Type B pancreatic cell (in vitro differentiated cells): Measurements from ENCODE around the gene LARGE1. TPM values are rescaled to one million over a fixed set of nuclear protein-coding genes. Genes with fewer than 3 reads are reported as not detected.

ENCODE experiments used
- DNase-seq: peaks from one replicate; pipeline ENCODE4 v3.0.0; 2021; ENCODE audit warnings: mixed read lengths; ENCODE audit not compliant: unreplicated experiment; ENCODE audit errors: extremely low spot score
- H3K27ac Mint-ChIP-seq: 2 replicates; pipeline ENCODE4 v1.8.0; 2021; ENCODE audit warnings: mild to moderate bottlenecking, mixed read lengths
- H3K27me3 Mint-ChIP-seq: 2 replicates; pipeline ENCODE4 v1.8.0; 2021; ENCODE audit warnings: mixed read lengths
- H3K36me3 Mint-ChIP-seq: 2 replicates; pipeline ENCODE4 v1.8.0; 2021; ENCODE audit warnings: mixed read lengths
- H3K4me1 Mint-ChIP-seq: one replicate; pipeline ENCODE4 v1.8.0; 2021; ENCODE audit warnings: mixed read lengths; ENCODE audit not compliant: unreplicated experiment
- H3K4me3 Mint-ChIP-seq: 2 replicates; pipeline ENCODE4 v1.8.0; 2021; ENCODE audit warnings: mild to moderate bottlenecking, mixed read lengths
- H3K9me3 Mint-ChIP-seq: 2 replicates; pipeline ENCODE4 v1.8.0; 2021; ENCODE audit warnings: mixed read lengths
- CTCF ChIP-seq: fragments of 200-600 bp; sonication (generic); conservative IDR thresholded peaks from 2 replicates; pipeline ENCODE4 v1.5.0; 2021; ENCODE audit warnings: antibody characterized with exemption, mild to moderate bottlenecking
- total RNA-seq: library from RNA; stranded (reverse); gene quantifications from 2 replicates; pipeline ENCODE4 v1.2.1, GENCODE V29; 2021; ENCODE audit warnings: low replicate concordance

Gene LARGE1
- total RNA-seq, 1 donor from 2014 or later: 96.6 TPM

DNA sequence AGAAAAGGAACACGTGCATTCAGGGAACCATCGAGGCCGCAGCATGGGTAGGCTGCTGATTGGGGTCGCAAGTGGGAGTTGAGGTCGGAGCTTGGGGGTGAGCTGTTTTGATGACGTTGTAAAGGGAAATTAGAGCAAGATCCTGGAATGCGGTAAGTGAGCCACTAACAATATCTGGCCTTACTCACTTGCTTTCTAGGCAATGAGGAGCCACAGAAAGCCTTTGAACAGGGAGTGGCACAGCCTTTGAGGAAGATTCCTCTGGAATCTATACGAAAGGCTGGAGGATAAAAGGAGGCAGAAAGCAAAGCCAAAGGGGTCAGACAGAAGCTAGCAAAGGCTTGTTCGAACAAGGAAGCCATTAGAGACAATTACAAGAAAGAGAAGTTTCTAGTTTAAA, 197.5 kb downstream of the LARGE1 start:
- Mint-ChIP-seq H3K4me1 (peaks cover 16% of the 10 kb centered on the region), H3K9me3 (no peaks in the 10 kb centered on the region), H3K36me3 (peaks cover 27% of the 10 kb centered on the region), H3K4me3 (no peak overlapping the region), H3K27ac (no peak overlapping the region), H3K27me3 (no peaks in the 10 kb centered on the region)
- TF ChIP-seq CTCF: no peak
- DNase-seq: no peak

DNA sequence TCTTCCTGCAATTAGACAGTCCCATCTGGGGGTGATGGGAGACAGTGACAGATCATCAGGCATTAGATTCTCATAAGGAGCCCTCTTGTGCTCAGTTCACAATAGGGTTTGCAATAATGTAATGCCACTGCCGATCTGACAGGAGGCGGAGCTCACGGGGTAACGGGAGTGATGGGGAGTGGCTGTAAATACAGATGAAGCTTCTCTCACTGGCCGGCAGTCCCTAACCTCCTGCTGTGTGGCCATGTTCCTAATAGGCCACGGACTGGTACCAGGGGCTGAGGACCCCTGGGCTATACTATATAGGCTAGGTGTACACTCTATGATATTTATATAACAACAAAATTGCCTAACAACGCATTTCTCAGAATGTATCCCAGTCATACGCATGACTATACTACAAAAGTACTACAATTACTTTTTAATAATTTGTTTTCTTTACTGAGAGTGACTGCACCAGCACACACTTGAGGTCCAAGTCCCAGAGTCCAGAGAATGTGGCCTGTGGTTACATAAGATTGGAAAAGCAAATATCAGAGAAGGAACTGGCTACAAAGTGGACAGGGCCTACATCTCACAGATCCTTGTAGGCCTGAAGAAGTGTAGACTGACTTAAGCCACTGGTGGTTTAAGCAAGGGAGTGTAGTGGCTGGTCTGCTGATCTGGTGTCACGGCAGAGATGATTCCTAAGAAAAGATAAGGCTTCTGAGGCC, 200.0 kb downstream of the LARGE1 start:
- TF ChIP-seq CTCF: no peak
- Mint-ChIP-seq H3K4me3 (no peak overlapping the region), H3K27me3 (no peaks in the 10 kb centered on the region), H3K9me3 (no peaks in the 10 kb centered on the region), H3K36me3 (peaks cover 31% of the 10 kb centered on the region), H3K27ac (no peak overlapping the region), H3K4me1 (peaks cover 5% of the 10 kb centered on the region)
- no peak for DNase-seq

DNA sequence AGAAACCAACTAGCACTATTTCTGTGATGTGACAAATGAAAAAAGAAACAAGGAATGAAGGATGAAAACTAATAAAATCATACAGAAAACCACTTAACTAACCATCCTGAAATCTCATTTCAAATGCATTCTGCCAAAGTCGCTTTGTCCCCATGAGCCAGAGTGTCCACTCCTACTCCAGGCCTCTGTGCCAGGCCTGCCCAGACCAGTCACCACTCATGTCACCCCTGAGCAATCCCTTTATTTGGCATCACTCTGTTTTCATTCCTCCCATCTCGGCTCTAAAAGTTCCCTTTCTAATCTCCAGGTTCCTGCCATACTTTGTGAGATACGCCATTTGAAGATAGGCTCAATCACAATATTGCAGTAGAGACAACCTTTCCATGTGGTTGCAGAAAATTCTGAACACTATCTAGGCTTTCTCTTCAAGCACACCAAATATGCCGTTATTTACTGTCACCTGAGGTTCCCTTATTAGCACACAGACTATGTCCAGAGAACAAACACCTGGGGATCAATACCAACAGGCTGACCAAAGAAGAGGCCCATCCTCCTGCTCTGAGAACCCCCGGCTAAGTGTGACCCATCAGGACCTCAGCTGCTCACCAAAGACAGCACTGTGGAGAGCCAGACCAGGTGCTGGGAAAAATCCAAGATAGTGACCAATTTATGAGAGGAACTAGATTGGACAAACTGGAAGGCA, 202.4 kb downstream of the LARGE1 start:
- no peak overlapping the region for H3K27ac Mint-ChIP-seq
- no peak for DNase-seq
- H3K4me3 Mint-ChIP-seq: no peak overlapping the region
- peaks cover 35% of the 10 kb centered on the region for H3K36me3 Mint-ChIP-seq
- no peaks in the 10 kb centered on the region for H3K4me1 Mint-ChIP-seq
- TF ChIP-seq CTCF: no peak
- peaks cover 5% of the 10 kb centered on the region for H3K9me3 Mint-ChIP-seq
- H3K27me3 Mint-ChIP-seq: no peaks in the 10 kb centered on the region

DNA sequence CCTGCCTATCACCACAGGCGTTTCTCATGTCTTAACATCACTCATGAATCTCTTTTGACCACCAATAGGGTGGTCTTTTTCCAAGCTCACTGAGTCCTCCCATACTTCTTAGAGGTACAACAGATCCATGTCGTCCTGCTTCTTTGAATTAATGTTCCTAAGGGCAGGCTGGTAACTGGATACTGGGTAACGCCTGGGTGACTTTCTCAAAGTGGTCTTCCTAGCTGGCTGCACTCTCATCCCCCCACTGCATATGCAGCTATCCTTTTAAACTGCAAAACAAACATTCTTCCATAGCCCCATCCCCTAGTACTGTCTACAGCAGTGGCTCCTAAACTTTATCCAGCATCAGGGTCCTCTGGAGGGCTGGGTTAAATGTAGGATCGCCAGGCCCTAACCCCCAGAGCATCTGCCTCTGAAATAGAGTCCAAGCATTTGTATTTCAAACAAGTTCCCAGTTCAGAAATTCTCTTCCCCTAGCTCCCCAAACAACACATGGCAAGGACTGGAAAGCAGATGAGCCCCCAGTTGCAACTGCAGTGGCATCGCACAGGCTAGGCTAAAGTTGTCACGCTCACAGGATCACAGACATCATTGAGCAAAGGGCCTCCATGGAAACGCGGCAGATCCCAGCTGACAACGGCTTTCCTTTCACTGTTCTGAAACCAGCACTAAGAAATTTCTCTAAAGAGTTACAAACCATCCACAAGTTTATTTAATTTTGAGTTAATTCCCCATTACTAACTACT, 204.9 kb downstream of the LARGE1 start:
- no peak for TF ChIP-seq CTCF
- Mint-ChIP-seq H3K9me3 (peaks cover 13% of the 10 kb centered on the region), H3K27ac (no peak overlapping the region), H3K4me3 (no peak overlapping the region), H3K4me1 (peaks cover 10% of the 10 kb centered on the region), H3K27me3 (no peaks in the 10 kb centered on the region), H3K36me3 (peaks cover 38% of the 10 kb centered on the region)
- no peak for DNase-seq

- Mint-ChIP-seq H3K27me3 (no peaks in the 10 kb centered on the region), H3K27ac (no peak overlapping the region), H3K9me3 (peaks cover 14% of the 10 kb centered on the region), H3K4me3 (no peak overlapping the region), H3K4me1 (peaks cover 16% of the 10 kb centered on the region), H3K36me3 (peaks cover 41% of the 10 kb centered on the region)
- no peak for DNase-seq
- no peak for TF ChIP-seq CTCF
These were observed 209.9 kb downstream of the LARGE1 start for GRCh38 chr22:33710326-33710725.
